Breast epithelium (tissue), 3 donors: ENCODE measurements around the gene CIBAR2.

Experiments
- CTCF ChIP-seq, 3 donors: fragments of 450-650 bp; IDR thresholded peaks; one replicate each; pipeline ENCODE4 v1.5.1; 2016 to 2017; ENCODE audit warnings: antibody characterized with exemption in 3 of 3, mild to moderate bottlenecking in 3 of 3, moderate library complexity in 3 of 3
- POLR2A ChIP-seq: fragments of 450-650 bp; IDR thresholded peaks from one replicate; pipeline ENCODE4 v1.6.1; 2016; ENCODE audit warnings: antibody characterized with exemption, mild to moderate bottlenecking, moderate library complexity
- POLR2AphosphoS5 ChIP-seq, 3 donors: sonication (generic); formaldehyde crosslinking; IDR thresholded peaks; one replicate each; pipeline ENCODE4 v1.6.1; 2017; ENCODE audit warnings: antibody characterized with exemption in 3 of 3

GRCh38 chr16:85084841-85085510, 27.3 kb downstream of the CIBAR2 start:
- TF ChIP-seq POLR2A (no peak), CTCF (IDR thresholded peaks at IDR 0.05) (no peak), POLR2AphosphoS5 (IDR thresholded peaks at IDR 0.05) (no peak)
